Endometrial microvascular endothelial cells (primary cell): ENCODE measurements around the gene GIGYF2. TPM values are rescaled to one million over a fixed set of nuclear protein-coding genes. Genes with fewer than 3 reads are reported as not detected.

Experiments used
- in situ Hi-C: cut with HindIII; loops from 2 replicates; pipeline ENCODE4 v1.10.0; 2017; ENCODE audit warnings: low sequenced_read_pairs, low pct_unique_long_range_greater_than_20kb; ENCODE audit errors: inconsistent ontology term
- total RNA-seq: library from RNA; depleted of rRNA; stranded (reverse); fragments of >200 nt; gene quantifications from one replicate; pipeline ENCODE4 v1.2.3, GENCODE V29; 2015; ENCODE audit errors: inconsistent ontology term

The GIGYF2 gene
- total RNA-seq, 1 donor from 2014 or later = 41.4 TPM

- in situ Hi-C loops = no loop called here
Observed at GRCh38 chr2:232842689-232843088, 145.6 kb downstream of the GIGYF2 start.

- in situ Hi-C loops = no loop called here
Observed at GRCh38 chr2:232843834-232844233, 146.7 kb downstream of the GIGYF2 start.

DNA sequence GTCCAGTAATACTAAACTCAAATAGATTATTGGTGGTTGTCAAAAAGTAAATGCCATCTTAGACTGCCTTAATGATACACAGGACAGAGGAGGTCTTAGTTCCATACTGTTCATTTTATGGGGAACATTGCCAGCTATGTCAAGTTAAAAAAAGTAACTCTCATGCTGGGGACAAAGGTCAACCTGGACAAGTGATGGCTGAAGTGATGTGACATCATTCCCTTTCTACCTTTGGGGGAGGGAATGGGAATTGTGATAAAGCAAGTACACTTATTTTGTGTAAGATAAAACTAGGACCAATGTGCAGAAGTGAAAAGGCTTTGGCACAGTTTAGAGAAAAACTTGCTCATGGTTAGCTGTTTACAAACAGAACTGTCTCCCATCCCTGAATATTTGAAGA lies 148.9 kb downstream of the GIGYF2 start:
- in situ Hi-C loops = no loop called here

GRCh38 chr2:232850039-232850438 lies 152.9 kb downstream of the GIGYF2 start:
- in situ Hi-C loops = loop anchor here (25.0 kb wide), 2 partner anchors 162 to 387 kb away; partner anchors contain the start of gene NGEF

DNA sequence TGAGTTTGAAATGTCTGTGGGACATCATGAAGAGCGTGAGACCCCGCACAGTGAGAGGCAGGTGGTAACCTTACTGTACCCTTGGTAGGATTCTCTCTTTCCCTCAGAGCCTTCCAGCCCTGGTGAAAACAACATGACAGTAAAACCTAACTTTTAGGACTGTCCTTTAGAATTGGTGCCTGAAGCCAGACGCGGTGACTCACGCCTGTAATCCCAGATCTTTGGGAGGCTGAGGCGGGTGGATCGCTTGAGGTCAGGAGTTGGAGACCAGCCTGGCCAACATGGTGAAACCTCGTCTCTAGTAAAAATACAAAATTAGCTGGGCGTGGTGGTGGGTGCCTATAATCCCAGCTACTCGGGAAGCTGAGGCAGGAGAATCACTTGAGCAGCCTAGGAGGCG lies 154.9 kb downstream of the GIGYF2 start:
- in situ Hi-C loops = loop anchor here (25.0 kb wide), 2 partner anchors 160 to 385 kb away; partner anchors contain the start of gene NGEF

GRCh38 chr2:232852676-232853075 lies 155.5 kb downstream of the GIGYF2 start:
- in situ Hi-C loops = loop anchor here (25.0 kb wide), 2 partner anchors 160 to 385 kb away; partner anchors contain the start of gene NGEF

- in situ Hi-C loops = loop anchor here (25.0 kb wide), 2 partner anchors 158 to 383 kb away; partner anchors contain the start of gene NGEF
Observed at GRCh38 chr2:232854082-232854481, 157.0 kb downstream of the GIGYF2 start.

GRCh38 chr2:232857158-232857563 lies 160.0 kb downstream of the GIGYF2 start:
- in situ Hi-C loops = loop anchor here (25.0 kb wide), 2 partner anchors 155 to 380 kb away; partner anchors contain the start of gene NGEF

GRCh38 chr2:232859385-232859916 lies 162.3 kb downstream of the GIGYF2 start:
- in situ Hi-C loops = loop anchor here (25.0 kb wide), 2 partner anchors 153 to 378 kb away; partner anchors contain the start of gene NGEF

GRCh38 chr2:232860593-232861241 lies 163.6 kb downstream of the GIGYF2 start:
- in situ Hi-C loops = loop anchor here (25.0 kb wide), 2 partner anchors 152 to 377 kb away; partner anchors contain the start of gene NGEF

GRCh38 chr2:232861353-232861752 lies 164.2 kb downstream of the GIGYF2 start:
- in situ Hi-C loops = loop anchor here (25.0 kb wide), 2 partner anchors 151 to 376 kb away; partner anchors contain the start of gene NGEF

- in situ Hi-C loops = loop anchor here (25.0 kb wide), 2 partner anchors 148 to 373 kb away; partner anchors contain the start of gene NGEF
Observed at GRCh38 chr2:232863996-232864395, 166.9 kb downstream of the GIGYF2 start.

DNA sequence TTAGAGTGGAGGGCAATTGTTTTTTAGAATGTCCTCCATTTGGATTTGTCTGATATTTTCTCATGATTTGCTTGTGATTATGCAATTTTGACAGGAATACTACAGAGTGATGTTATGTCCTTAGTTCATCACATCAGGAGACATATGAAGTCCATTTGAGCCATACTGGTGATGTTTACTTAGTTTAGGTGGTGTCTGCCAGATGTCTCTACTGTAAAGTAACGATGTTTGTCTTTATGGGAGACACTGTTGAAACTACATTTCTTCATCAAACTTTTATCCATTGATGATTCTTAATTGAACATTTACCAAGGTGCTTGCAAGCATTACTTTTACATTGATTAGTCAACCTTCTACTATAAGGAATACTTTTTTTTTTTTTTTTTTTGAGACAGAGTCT lies 168.0 kb downstream of the GIGYF2 start:
- in situ Hi-C loops = loop anchor here (25.0 kb wide), 2 partner anchors 147 to 372 kb away; partner anchors contain the start of gene NGEF

DNA sequence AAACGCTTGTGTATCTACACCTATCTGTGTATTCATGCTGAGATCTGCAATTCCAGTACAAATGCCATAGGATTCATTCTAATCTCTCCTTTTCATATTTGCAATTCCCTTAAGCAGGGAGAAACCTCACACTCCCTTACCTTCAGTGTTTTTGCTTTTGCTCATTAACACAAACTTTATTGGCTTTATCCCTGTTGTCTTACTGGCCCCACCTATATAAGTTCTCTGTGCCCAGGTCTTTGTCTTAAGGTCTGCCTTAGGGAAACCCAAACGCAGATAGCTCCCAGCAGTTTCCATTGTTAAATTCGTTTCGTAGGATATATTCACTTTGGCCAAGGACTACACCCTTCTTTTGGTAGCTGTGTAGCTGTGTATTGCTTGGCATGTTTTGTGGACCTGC lies 169.0 kb downstream of the GIGYF2 start:
- in situ Hi-C loops = loop anchor here (25.0 kb wide), 2 partner anchors 146 to 371 kb away; partner anchors contain the start of gene NGEF

GRCh38 chr2:232869138-232870017 lies 172.2 kb downstream of the GIGYF2 start:
- in situ Hi-C loops = loop anchor here (25.0 kb wide), 2 partner anchors 143 to 368 kb away; partner anchors contain the start of gene NGEF

GRCh38 chr2:232870018-232870765 lies 173.1 kb downstream of the GIGYF2 start, which contains the start of gene SNORC:
TSS of gene SNORC (plus strand) at chr2:232870264. CDS start at chr2:232870342, 78 bp downstream.
- in situ Hi-C loops = loop anchor here (25.0 kb wide), 2 partner anchors 142 to 367 kb away; partner anchors contain the start of gene NGEF

DNA sequence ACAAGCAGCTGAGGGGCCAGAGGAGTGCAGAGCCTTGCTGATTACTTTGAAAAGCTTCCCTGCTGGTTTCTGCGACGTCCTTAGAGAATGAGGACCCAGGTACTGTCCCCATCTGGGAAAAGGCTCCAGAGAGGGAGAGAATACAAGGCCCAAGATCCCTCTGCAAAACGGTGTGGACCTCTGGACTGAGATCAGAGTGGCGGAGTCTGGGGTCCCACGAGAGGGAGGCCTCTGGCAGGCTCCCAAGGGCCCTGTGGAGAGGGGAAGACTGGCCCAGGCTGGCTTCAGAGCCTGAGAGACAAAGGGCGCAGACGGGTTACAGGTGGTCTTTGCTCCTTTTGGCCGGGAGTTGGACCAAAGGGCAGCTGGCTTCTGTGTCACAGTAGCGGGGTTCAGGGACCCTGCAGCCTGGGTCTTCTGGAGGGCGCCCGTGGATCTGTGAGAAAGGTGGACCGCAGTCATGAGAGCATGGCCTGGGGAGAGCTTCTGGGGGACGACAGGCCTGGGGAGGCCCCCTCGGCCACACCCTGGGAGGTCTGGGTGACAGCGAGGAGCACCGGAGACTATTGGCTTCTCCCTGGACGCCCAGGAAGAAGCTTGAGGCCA lies 173.7 kb downstream of the GIGYF2 start:
- in situ Hi-C loops = loop anchor here (25.0 kb wide), 2 partner anchors 141 to 366 kb away; partner anchors contain the start of gene NGEF
